ENCODE measurements around the gene CTSZ. TPM values are rescaled to one million over a fixed set of nuclear protein-coding genes. Genes with fewer than 3 reads are reported as not detected.
A peak's percentile ranks its signal among the peaks of the same experiment; 100 is the strongest.

The CTSZ gene
- total and polyA plus RNA-seq, 5 donors, result 136 to 166 (median 147) TPM

DNA sequence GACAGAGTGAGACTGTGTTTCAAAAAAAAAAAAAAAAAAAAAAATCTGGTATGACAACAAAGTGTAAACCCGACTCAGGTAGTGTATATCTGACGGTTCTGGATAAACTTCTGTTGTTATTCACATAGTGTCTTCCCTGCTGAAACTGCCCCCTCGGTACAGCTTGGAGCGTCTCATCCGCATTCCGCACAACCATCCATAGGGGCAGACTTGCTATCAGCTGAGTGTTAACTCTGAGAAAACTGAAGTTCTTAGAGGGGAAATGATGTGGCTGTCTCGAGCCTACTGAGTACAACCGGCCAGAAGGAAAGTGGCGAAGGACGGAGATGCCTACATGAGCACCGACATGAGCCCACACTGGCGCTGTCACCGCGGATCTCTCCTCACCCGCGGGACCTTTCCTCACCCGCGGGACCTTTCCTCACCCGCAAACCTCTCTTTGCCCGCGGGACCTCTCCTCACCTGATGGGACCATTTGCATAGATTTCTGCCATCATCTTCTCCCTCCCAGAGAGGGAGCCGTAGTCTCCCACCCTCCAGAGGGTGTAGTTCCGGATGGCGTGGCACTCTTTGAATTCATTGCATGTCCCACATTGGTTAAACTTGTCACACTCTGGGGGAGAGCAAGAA is 9.8 kb downstream of the CTSZ start:
- Histone ChIP-seq H3K4me3 (ENCODE audit: low read length) (no peak overlapping the region), H3K9me3 (ENCODE audit: control insufficient read depth, low read length) (no peaks in the 10 kb centered on the region), H3K4me1 (ENCODE audit: control insufficient read depth, insufficient read depth, low read length) (no peaks in the 10 kb centered on the region), H3K27me3 (ENCODE audit: control insufficient read depth, insufficient read depth) (no peaks in the 10 kb centered on the region), H3K27ac (ENCODE audit: low read length) (no peak overlapping the region)
- 92% methylated on average over 24 of the region's 24 CpGs for WGBS
- intact Hi-C loops (cut with DNase I), result no loop called here
- ATAC-seq, result no peak
- no peak for DNase-seq

GRCh38 chr20:58996226-58996611 is 10.8 kb downstream of the CTSZ start:
- WGBS, result 93% methylated on average over 12 of the region's 12 CpGs
- Histone ChIP-seq H3K4me3 (ENCODE audit: low read length) (no peak overlapping the region), H3K4me1 (ENCODE audit: control insufficient read depth, insufficient read depth, low read length) (no peaks in the 10 kb centered on the region), H3K27me3 (ENCODE audit: control insufficient read depth, insufficient read depth) (no peaks in the 10 kb centered on the region), H3K27ac (ENCODE audit: low read length) (no peak overlapping the region), H3K9me3 (ENCODE audit: control insufficient read depth, low read length) (no peaks in the 10 kb centered on the region)
- ATAC-seq (no peak), DNase-seq (no peak)
- intact Hi-C loops (cut with DNase I), result no loop called here

- Histone ChIP-seq H3K9me3 (ENCODE audit: control insufficient read depth, low read length) (no peaks in the 10 kb centered on the region), H3K4me1 (ENCODE audit: control insufficient read depth, insufficient read depth, low read length) (no peaks in the 10 kb centered on the region), H3K4me3 (ENCODE audit: low read length) (no peak overlapping the region), H3K27ac (ENCODE audit: low read length) (no peak overlapping the region), H3K27me3 (ENCODE audit: control insufficient read depth, insufficient read depth) (no peaks in the 10 kb centered on the region)
- DNase-seq (no peak), ATAC-seq (peak in 1 of 2 donors; percentile 9)
- WGBS, result 87% methylated on average over 18 of the region's 18 CpGs
- intact Hi-C loops (cut with DNase I), result no loop called here
These were observed 11.4 kb downstream of the CTSZ start for GRCh38 chr20:58995461-58996225.

DNA sequence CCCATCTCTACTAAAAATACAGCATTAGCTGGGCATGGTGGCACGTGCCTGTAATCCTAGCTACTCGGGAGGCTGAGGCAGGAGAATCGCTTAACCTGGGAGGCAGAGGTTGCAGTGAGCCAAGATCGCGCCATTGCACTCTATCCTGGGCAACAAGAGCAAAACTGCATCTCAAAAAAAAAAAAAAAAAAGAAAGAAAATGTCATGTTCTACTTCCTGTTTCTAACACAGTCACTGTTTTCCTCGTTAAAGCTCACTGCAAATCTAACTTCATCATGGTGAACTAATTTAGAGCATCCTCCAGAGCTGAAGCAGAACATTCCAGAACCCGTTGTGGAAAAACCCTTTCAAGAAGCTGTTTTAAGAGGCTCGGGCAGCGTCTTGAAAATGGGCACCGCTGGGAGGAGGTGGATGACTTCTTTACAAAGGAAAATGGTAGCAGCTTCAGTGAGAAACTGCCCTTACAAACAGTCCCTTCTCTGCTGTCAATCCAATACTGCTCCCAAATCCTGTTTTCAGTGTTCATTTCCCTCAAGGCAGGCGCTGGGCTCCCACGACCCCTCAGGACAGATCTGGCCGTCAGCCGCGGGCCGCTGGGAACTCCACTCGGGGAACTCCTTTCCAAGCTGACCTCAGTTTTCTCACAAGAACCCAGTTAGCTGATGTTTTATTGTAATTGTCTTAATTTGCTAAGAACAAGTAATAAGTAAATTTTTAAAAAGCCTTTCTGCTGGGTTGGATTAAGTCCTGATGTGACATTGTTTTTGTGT is 12.5 kb downstream of the CTSZ start:
- H3K4me3 ChIP-seq (ENCODE audit: low read length), result no peak overlapping the region
- H3K27ac ChIP-seq (ENCODE audit: low read length), result no peak overlapping the region
- no peaks in the 10 kb centered on the region for H3K4me1 ChIP-seq (ENCODE audit: control insufficient read depth, insufficient read depth, low read length)
- 76% methylated on average over 17 of the region's 17 CpGs for WGBS
- no peaks in the 10 kb centered on the region for H3K9me3 ChIP-seq (ENCODE audit: control insufficient read depth, low read length)
- intact Hi-C loops (cut with DNase I), result no loop called here
- no peak for ATAC-seq
- no peaks in the 10 kb centered on the region for H3K27me3 ChIP-seq (ENCODE audit: control insufficient read depth, insufficient read depth)
- DNase-seq, result peak in 1 of 3 donors; percentile 40

DNA sequence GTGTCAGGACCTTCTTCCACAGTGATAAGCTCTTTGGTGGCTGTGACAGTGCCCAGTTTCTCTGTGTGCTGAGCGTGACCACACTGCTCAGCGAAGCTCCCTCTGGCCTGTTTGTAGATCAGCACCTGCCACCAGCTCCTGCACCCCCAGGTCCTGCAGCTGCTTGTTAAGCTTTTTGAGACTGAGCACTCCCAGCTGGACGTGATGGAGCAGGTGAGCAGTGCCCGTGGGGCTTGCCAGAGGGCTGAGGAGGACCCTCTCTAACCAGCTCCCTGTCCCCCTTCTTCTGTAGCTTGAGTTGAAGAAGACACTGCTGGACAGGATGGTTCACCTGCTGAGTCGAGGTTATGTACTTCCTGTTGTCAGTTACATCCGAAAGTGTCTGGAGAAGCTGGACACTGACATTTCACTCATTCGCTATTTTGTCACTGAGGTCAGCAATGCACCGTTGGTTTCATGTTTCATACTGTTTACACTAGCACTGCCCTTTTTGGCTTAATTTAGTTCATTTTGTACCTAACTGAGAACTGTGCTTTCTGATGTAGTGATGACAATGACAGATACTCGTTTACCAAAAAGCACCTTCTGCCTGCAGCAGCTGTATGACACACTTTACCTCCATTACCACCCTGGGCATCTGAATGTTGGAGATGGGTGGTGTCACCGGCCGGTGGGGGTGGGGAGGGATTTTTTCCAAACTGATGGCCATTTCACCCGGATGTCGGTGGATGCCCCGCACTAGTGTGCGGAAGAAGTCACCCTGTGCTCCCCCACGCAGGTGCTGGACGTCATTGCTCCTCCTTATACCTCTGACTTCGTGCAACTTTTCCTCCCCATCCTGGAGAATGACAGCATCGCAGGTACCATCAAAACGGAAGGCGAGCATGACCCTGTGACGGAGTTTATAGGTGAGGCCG is 13.5 kb downstream of the CTSZ start:
- H3K27me3 ChIP-seq (ENCODE audit: control insufficient read depth, insufficient read depth), result no peaks in the 10 kb centered on the region
- ATAC-seq, result peak in 1 of 2 donors; percentile 12
- DNase-seq, result peak in 1 of 3 donors; percentile 13
- H3K27ac ChIP-seq (ENCODE audit: low read length), result no peak overlapping the region
- intact Hi-C loops (cut with DNase I), result no loop called here
- H3K4me3 ChIP-seq (ENCODE audit: low read length), result no peak overlapping the region
- H3K4me1 ChIP-seq (ENCODE audit: control insufficient read depth, insufficient read depth, low read length), result no peaks in the 10 kb centered on the region
- WGBS, result 85% methylated on average over 23 of the region's 23 CpGs
- H3K9me3 ChIP-seq (ENCODE audit: control insufficient read depth, low read length), result no peaks in the 10 kb centered on the region

- H3K4me1 ChIP-seq (ENCODE audit: control insufficient read depth, insufficient read depth, low read length), result no peaks in the 10 kb centered on the region
- 91% methylated on average over 3 of the region's 3 CpGs for WGBS
- no peak for ATAC-seq
- H3K9me3 ChIP-seq (ENCODE audit: control insufficient read depth, low read length), result no peaks in the 10 kb centered on the region
- H3K4me3 ChIP-seq (ENCODE audit: low read length), result no peak overlapping the region
- H3K27ac ChIP-seq (ENCODE audit: low read length), result no peak overlapping the region
- no peaks in the 10 kb centered on the region for H3K27me3 ChIP-seq (ENCODE audit: control insufficient read depth, insufficient read depth)
- intact Hi-C loops (cut with DNase I), result no loop called here
- DNase-seq, result no peak
These were observed 14.1 kb downstream of the CTSZ start for GRCh38 chr20:58992911-58993310.

- DNase-seq, result no peak
- H3K4me3 ChIP-seq (ENCODE audit: low read length), result no peak overlapping the region
- H3K27ac ChIP-seq (ENCODE audit: low read length), result no peak overlapping the region
- no peaks in the 10 kb centered on the region for H3K4me1 ChIP-seq (ENCODE audit: control insufficient read depth, insufficient read depth, low read length)
- no peak for ATAC-seq
- intact Hi-C loops (cut with DNase I), result no loop called here
- 79% methylated on average over 9 of the region's 9 CpGs for WGBS
- no peaks in the 10 kb centered on the region for H3K27me3 ChIP-seq (ENCODE audit: control insufficient read depth, insufficient read depth)
- no peaks in the 10 kb centered on the region for H3K9me3 ChIP-seq (ENCODE audit: control insufficient read depth, low read length)
These were observed 15.3 kb downstream of the CTSZ start for GRCh38 chr20:58991715-58992114.

DNA sequence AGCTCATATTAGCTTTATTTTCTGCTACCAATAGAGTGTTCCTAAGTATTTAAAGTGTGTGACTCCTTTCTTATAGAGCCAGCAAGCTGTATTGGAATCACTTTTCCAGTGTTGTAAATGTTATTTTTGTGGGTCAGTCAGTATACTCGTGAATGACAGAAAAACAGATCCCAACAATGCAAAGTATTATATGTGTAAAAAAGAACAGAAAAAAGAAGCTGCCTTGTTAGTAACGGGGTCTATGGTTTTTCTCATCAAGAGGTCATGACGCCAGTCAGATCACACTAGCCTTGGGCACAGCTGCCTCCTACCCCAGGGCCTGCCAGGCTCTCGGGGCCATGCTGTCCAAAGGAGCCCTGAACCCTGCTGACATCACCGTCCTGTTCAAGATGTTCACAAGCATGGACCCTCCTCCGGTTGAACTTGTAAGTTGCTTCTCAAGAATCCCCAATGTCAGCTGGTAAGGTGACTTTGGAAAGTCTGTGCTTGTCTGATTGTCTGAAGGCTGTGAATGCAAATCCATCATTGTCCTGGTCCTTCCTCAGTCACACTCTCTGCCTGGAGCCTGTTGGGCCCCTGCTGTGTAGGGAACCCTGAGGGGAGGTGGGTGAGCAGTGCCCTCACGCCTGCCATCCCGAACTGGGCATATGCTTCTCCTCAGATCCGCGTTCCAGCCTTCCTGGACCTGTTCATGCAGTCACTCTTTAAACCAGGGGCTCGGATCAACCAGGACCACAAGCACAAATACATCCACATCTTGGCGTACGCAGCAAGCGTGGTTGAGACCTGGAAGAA is 16.2 kb downstream of the CTSZ start:
- DNase-seq, result no peak
- Histone ChIP-seq H3K27me3 (ENCODE audit: control insufficient read depth, insufficient read depth) (no peaks in the 10 kb centered on the region), H3K27ac (ENCODE audit: low read length) (no peak overlapping the region), H3K4me3 (ENCODE audit: low read length) (no peak overlapping the region), H3K4me1 (ENCODE audit: control insufficient read depth, insufficient read depth, low read length) (no peaks in the 10 kb centered on the region), H3K9me3 (ENCODE audit: control insufficient read depth, low read length) (no peaks in the 10 kb centered on the region)
- 94% methylated on average over 14 of the region's 14 CpGs for WGBS
- no peak for ATAC-seq
- intact Hi-C loops (cut with DNase I), result no loop called here

GRCh38 chr20:58989196-58989595 is 17.9 kb downstream of the CTSZ start:
- 89% methylated on average over 10 of the region's 10 CpGs for WGBS
- Histone ChIP-seq H3K9me3 (ENCODE audit: control insufficient read depth, low read length) (no peaks in the 10 kb centered on the region), H3K27ac (ENCODE audit: low read length) (no peak overlapping the region), H3K4me3 (ENCODE audit: low read length) (no peak overlapping the region), H3K4me1 (ENCODE audit: control insufficient read depth, insufficient read depth, low read length) (peaks cover 4% of the 10 kb centered on the region), H3K27me3 (ENCODE audit: control insufficient read depth, insufficient read depth) (no peaks in the 10 kb centered on the region)
- ATAC-seq, result no peak
- no peak for DNase-seq
- intact Hi-C loops (cut with DNase I), result loop anchor here in 2 of 4 donors (10.0 kb wide), 1 partner anchor 94 kb away; no protein-coding TSS in a partner anchor

DNA sequence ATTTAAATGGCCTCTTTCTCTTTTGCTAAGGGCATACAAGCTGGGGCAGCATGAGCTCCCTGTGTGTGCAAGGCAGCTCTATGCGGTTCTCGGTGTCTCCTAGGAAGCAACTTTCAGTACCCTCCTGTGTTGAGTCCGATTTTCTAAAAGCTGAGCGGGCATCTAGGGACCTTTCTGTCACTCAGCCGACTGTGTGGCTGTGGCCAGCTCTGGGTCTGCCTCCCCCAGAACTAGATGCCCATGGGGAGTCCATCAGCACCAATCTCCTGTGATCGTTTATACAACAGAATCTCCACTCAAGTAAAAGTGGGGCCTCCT is 18.5 kb downstream of the CTSZ start:
- H3K4me1 ChIP-seq (ENCODE audit: control insufficient read depth, insufficient read depth, low read length), result peaks cover 8% of the 10 kb centered on the region
- no peak overlapping the region for H3K27ac ChIP-seq (ENCODE audit: low read length)
- 80% methylated on average over 6 of the region's 6 CpGs for WGBS
- DNase-seq (no peak), ATAC-seq (no peak)
- no peak overlapping the region for H3K4me3 ChIP-seq (ENCODE audit: low read length)
- intact Hi-C loops (cut with DNase I), result loop anchor here in 2 of 4 donors (10.0 kb wide), 1 partner anchor 94 kb away; no protein-coding TSS in a partner anchor
- H3K27me3 ChIP-seq (ENCODE audit: control insufficient read depth, insufficient read depth), result no peaks in the 10 kb centered on the region
- H3K9me3 ChIP-seq (ENCODE audit: control insufficient read depth, low read length), result no peaks in the 10 kb centered on the region

All from right cardiac atrium (tissue), 5 donors.